Cardiac atrium fibroblast (primary cell): ENCODE data around the gene TGIF2LX. TPM values are rescaled to one million over a fixed set of nuclear protein-coding genes. Genes with fewer than 3 reads are reported as not detected.

ENCODE experiments used
- total RNA-seq: library from RNA; depleted of rRNA; stranded (reverse); fragments of >200 nt; gene quantifications from 2 replicates; pipeline ENCODE4 v1.2.3, GENCODE V29; 2015

Gene TGIF2LX
- total RNA-seq: not detected in 2 replicates

GRCh38 chrX:89921665-89922064 is at the start of gene TGIF2LX:
Gene TGIF2LX (plus strand): TSS chrX:89921908. CDS start chrX:89922086, 178 bp downstream.

